Measurements from ENCODE around the gene GTF3C1. TPM values are rescaled to one million over a fixed set of nuclear protein-coding genes. Genes with fewer than 3 reads are reported as not detected.

The GTF3C1 gene, protein sequence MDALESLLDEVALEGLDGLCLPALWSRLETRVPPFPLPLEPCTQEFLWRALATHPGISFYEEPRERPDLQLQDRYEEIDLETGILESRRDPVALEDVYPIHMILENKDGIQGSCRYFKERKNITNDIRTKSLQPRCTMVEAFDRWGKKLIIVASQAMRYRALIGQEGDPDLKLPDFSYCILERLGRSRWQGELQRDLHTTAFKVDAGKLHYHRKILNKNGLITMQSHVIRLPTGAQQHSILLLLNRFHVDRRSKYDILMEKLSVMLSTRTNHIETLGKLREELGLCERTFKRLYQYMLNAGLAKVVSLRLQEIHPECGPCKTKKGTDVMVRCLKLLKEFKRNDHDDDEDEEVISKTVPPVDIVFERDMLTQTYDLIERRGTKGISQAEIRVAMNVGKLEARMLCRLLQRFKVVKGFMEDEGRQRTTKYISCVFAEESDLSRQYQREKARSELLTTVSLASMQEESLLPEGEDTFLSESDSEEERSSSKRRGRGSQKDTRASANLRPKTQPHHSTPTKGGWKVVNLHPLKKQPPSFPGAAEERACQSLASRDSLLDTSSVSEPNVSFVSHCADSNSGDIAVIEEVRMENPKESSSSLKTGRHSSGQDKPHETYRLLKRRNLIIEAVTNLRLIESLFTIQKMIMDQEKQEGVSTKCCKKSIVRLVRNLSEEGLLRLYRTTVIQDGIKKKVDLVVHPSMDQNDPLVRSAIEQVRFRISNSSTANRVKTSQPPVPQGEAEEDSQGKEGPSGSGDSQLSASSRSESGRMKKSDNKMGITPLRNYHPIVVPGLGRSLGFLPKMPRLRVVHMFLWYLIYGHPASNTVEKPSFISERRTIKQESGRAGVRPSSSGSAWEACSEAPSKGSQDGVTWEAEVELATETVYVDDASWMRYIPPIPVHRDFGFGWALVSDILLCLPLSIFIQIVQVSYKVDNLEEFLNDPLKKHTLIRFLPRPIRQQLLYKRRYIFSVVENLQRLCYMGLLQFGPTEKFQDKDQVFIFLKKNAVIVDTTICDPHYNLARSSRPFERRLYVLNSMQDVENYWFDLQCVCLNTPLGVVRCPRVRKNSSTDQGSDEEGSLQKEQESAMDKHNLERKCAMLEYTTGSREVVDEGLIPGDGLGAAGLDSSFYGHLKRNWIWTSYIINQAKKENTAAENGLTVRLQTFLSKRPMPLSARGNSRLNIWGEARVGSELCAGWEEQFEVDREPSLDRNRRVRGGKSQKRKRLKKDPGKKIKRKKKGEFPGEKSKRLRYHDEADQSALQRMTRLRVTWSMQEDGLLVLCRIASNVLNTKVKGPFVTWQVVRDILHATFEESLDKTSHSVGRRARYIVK (N-terminal part only)
- total RNA-seq = 84.4 and 91.2 TPM in 2 replicates

DNA sequence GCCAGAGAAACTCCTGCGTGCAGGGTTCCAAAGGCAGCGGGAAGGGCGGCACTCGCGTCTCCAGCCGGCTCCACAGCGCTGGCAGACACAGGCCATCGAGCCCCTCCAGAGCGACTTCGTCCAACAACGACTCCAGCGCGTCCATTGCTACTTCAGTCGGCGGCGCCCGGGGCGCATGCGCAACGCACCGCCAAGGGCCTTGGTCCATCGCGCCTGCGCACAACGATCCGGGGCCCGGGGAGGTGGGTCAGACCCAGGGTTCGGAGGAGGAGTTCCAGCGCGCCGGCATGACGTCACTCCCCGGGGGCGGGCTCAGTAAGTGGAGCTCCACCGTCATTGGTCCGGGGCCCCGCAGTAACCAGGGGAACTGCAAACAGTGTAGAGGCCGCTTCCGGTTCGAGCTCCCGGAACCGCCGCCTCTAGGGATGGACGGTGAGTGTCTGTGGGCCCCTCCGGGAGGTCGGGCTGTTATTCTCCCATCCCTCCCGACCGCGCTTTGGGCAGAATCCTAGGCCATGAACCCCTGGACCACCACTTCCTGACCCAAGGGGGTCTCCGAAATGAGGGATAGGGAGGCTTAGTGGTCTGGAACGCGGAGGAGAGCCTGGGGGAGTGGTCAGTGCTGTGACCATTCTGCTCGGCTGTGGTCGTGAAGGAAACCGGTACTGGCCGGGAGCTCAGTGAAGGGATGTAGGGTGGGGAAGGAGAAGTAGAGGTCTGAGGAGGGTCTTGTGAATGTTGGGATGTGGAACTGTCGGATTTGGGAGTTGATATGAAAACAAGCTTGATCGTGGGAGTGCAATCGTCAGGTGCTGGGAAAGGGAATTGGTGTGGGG, at the start of gene GTF3C1, which contains the start of gene KATNIP:
Gene GTF3C1 (minus strand): TSS at position 168 of the 836 bp plus-strand sequence. CDS start 23 bp downstream, at position 145.
Gene KATNIP (plus strand): TSS at position 399 of the 836 bp plus-strand sequence. CDS start 27 bp downstream, at position 426.

Other genes starting within 250 kb of the GTF3C1 start
- 34.2 and 40.8 TPM in 2 replicates for gene IL4R, start 235.9 kb downstream of the GTF3C1 start, total RNA-seq
- 0.07 TPM in 1 of 2 replicates, not detected in the other for gene IL21R, start 147.7 kb downstream of the GTF3C1 start, total RNA-seq
- gene KATNIP, start 231 bp upstream of the GTF3C1 start, total RNA-seq = 27.9 and 28.6 TPM in 2 replicates

Data from thoracic aorta endothelial cell (primary cell).